H1 (cell line): ENCODE measurements around the gene INAFM2. TPM values are rescaled to one million over a fixed set of nuclear protein-coding genes. Genes with fewer than 3 reads are reported as not detected.

Source experiments
- CTCF ChIA-PET: fragments of 300-600 bp; sonication (Branson Sonifier 250); formaldehyde crosslinking; loops from one replicate; lab custom pipeline; 2021; ENCODE audit not compliant: partially characterized antibody; lab: Charles Lee
- POLR2A ChIA-PET: fragments of 300-600 bp; sonication (Branson Sonifier 250); formaldehyde crosslinking; loops from one replicate; lab custom pipeline; 2021; ENCODE audit warnings: inconsistent platforms; ENCODE audit not compliant: partially characterized antibody; lab: Charles Lee
- DNase-seq, 2 experiments: peaks; one replicate each; pipeline versions ENCODE4 v3.0.0 to v3.0.0-alpha.2; 2010 to 2022; ENCODE audit warnings: low spot score in 2 of 2, low read depth in 1 of 2, mixed read lengths in 1 of 2
- FAIRE-seq: peaks from 2 replicates; lab custom pipeline; 2011; peaks lifted over from hg19 to GRCh38; lab: Jason Lieb, UNC
- H2AFZ ChIP-seq: 2 replicates; pipeline ENCODE4 v1.8.1; 2012; ENCODE audit warnings: low read length, inconsistent platforms
- H2AK5ac ChIP-seq: 2 replicates; pipeline ENCODE4 v1.6.1; 2013; ENCODE audit warnings: low read depth, low read length
- H2BK120ac ChIP-seq: replicated peaks from 2 replicates; pipeline ENCODE3; 2013; ENCODE audit warnings: low read depth, low read length, inconsistent platforms
- H2BK12ac ChIP-seq: 2 replicates; pipeline ENCODE4 v1.6.1; 2013; ENCODE audit warnings: low read depth, low read length
- H2BK15ac ChIP-seq: 2 replicates; pipeline ENCODE4 v1.6.1; 2013; ENCODE audit warnings: low read length
- H2BK20ac ChIP-seq: 2 replicates; pipeline ENCODE4 v1.6.1; 2013; ENCODE audit warnings: low read length
- H2BK5ac ChIP-seq: 2 replicates; pipeline ENCODE4 v1.6.1; 2013; ENCODE audit warnings: low read depth, low read length
- H3K14ac ChIP-seq: 2 replicates; pipeline ENCODE4 v1.6.1; 2013; ENCODE audit warnings: inconsistent platforms; ENCODE audit not compliant: insufficient read length
- H3K18ac ChIP-seq: 2 replicates; pipeline ENCODE4 v1.6.1; 2013; ENCODE audit warnings: low read length; ENCODE audit errors: extremely low read depth
- H3K23ac ChIP-seq: 2 replicates; pipeline ENCODE4 v1.6.1; 2013; ENCODE audit warnings: inconsistent platforms; ENCODE audit not compliant: insufficient read length
- H3K23me2 ChIP-seq: 2 replicates; pipeline ENCODE4 v1.6.1; 2013; ENCODE audit warnings: low read depth, low read length
- H3K27ac ChIP-seq: 2 replicates; pipeline ENCODE4 v1.6.1; 2011; ENCODE audit warnings: low read depth, low read length, inconsistent platforms
- H3K27me3 ChIP-seq, 4 experiments: replicated peaks in 1 of 4; 1 replicate in 1 of 4; 2 replicates in 3 of 4; pipeline versions ENCODE4 v1.6.1 to v1.8.1; 2011 to 2013; ENCODE audit warnings: low read length in 3 of 4, mild to moderate bottlenecking in 3 of 4, inconsistent platforms in 2 of 4, mixed read lengths in 2 of 4, moderate library complexity in 1 of 4; ENCODE audit not compliant: control insufficient read depth in 3 of 4, insufficient read depth in 3 of 4; ENCODE audit errors: extremely low read depth in 1 of 4
- H3K36me3 ChIP-seq, 4 experiments: 2 replicates each; pipeline versions ENCODE4 v1.6.1 to v1.8.1; 2011 to 2013; ENCODE audit warnings: mild to moderate bottlenecking in 4 of 4, low read length in 3 of 4, moderate library complexity in 2 of 4, control low read depth in 1 of 4, inconsistent platforms in 1 of 4; ENCODE audit not compliant: insufficient read depth in 4 of 4, control insufficient read depth in 2 of 4
- H3K4ac ChIP-seq: replicated peaks from 2 replicates; pipeline ENCODE3; 2013; ENCODE audit warnings: low read length, low read depth, mixed read lengths, inconsistent platforms; ENCODE audit not compliant: insufficient read length
- H3K4me1 ChIP-seq, 4 experiments: replicated peaks in 1 of 4; 1 replicate in 1 of 4; 2 replicates in 3 of 4; pipeline versions ENCODE4 v1.6.1 to v1.8.1; 2011 to 2013; ENCODE audit warnings: low read length in 3 of 4, inconsistent platforms in 2 of 4, mixed read lengths in 1 of 4; ENCODE audit not compliant: insufficient read depth in 4 of 4, control insufficient read depth in 3 of 4
- H3K4me2 ChIP-seq, 2 experiments: 2 replicates each; pipeline versions ENCODE4 v1.6.1 to v1.8.1; 2011 to 2013; ENCODE audit warnings: low read depth in 2 of 2, low read length in 2 of 2, control low read depth in 1 of 2, inconsistent platforms in 1 of 2, mild to moderate bottlenecking in 1 of 2; ENCODE audit not compliant: insufficient read depth in 1 of 2
- H3K4me3 ChIP-seq, 4 experiments: fragments of 200-600, 300-600 bp in 1 of 4; sonication (generic), shearing (Covaris generic), sonication (Bioruptor Twin) in 1 of 4; 2 replicates each; pipeline versions ENCODE4 v1.5.1 to v1.8.1; 2011 to 2016; ENCODE audit warnings: low read length in 4 of 4, low read depth in 3 of 4, control low read depth in 2 of 4, inconsistent platforms in 2 of 4, mild to moderate bottlenecking in 2 of 4, mixed read lengths in 1 of 4, moderate library complexity in 1 of 4; ENCODE audit not compliant: insufficient read depth in 2 of 4; ENCODE audit errors: extremely low read depth in 1 of 4
- H3K56ac ChIP-seq: replicated peaks from 2 replicates; pipeline ENCODE3; 2013; ENCODE audit warnings: low read depth, mild to moderate bottlenecking, mixed read lengths, low read length, inconsistent platforms; ENCODE audit not compliant: insufficient read length
- H3K79me1 ChIP-seq: 2 replicates; pipeline ENCODE4 v1.6.1; 2013; ENCODE audit warnings: low read depth, low read length, control low read depth
- H3K79me2 ChIP-seq, 2 experiments: 2 replicates each; pipeline versions ENCODE4 v1.6.1 to v1.8.1; 2012 to 2013; ENCODE audit warnings: low read length in 2 of 2, mild to moderate bottlenecking in 2 of 2, inconsistent platforms in 1 of 2; ENCODE audit not compliant: insufficient read depth in 2 of 2, control insufficient read depth in 1 of 2
- H3K9ac ChIP-seq, 4 experiments: replicated peaks in 1 of 4; 1 replicate in 1 of 4; 2 replicates in 3 of 4; pipeline versions ENCODE4 v1.6.1 to v1.8.1; 2011 to 2013; ENCODE audit warnings: low read depth in 3 of 4, low read length in 3 of 4, control low read depth in 2 of 4, mild to moderate bottlenecking in 2 of 4, moderate library complexity in 2 of 4, inconsistent platforms in 1 of 4; ENCODE audit errors: extremely low read depth in 1 of 4
- H3K9me3 ChIP-seq, 2 experiments: 2 replicates each; pipeline versions ENCODE4 v1.6.1 to v1.8.1; 2012 to 2013; ENCODE audit warnings: mild to moderate bottlenecking in 2 of 2, moderate library complexity in 2 of 2, control low read depth in 1 of 2, inconsistent platforms in 1 of 2, low read depth in 1 of 2, low read length in 1 of 2, mixed read lengths in 1 of 2; ENCODE audit not compliant: insufficient read depth in 2 of 2
- H4K20me1 ChIP-seq, 2 experiments: replicated peaks in 1 of 2; 2 replicates each; pipeline versions ENCODE3 to v1.8.1; 2011 to 2013; ENCODE audit warnings: inconsistent platforms in 2 of 2, low read length in 2 of 2, mild to moderate bottlenecking in 1 of 2; ENCODE audit not compliant: insufficient read depth in 2 of 2, control insufficient read depth in 1 of 2
- H4K5ac ChIP-seq: 2 replicates; pipeline ENCODE4 v1.6.1; 2013; ENCODE audit warnings: low read length, low read depth, mixed read lengths, inconsistent platforms; ENCODE audit not compliant: insufficient read length
- H4K8ac ChIP-seq: 2 replicates; pipeline ENCODE4 v1.8.0; 2013; ENCODE audit warnings: mild to moderate bottlenecking, moderate library complexity, low read length, inconsistent platforms; ENCODE audit not compliant: insufficient read depth; ENCODE audit errors: extremely low read depth
- H4K91ac ChIP-seq: replicated peaks from 2 replicates; pipeline ENCODE3; 2013; ENCODE audit warnings: low read length, mixed read lengths, inconsistent platforms; ENCODE audit not compliant: insufficient read length
- ASH2L ChIP-seq: fragments of 200-600, 300-600 bp; sonication (generic); IDR thresholded peaks from one replicate; pipeline ENCODE4 v1.7.1; 2017; ENCODE audit warnings: low read length
- BACH1 ChIP-seq: IDR thresholded peaks from 2 replicates; pipeline ENCODE4 v1.6.1; 2012; ENCODE audit warnings: low read length, improper control_type of control experiment
- SIRT6 ChIP-seq: IDR thresholded peaks from one replicate; pipeline ENCODE4 v1.7.1; 2012; ENCODE audit warnings: low read length, inconsistent platforms
- SIX5 ChIP-seq: IDR thresholded peaks from 2 replicates; pipeline ENCODE4 v1.6.1; 2011; ENCODE audit warnings: mild to moderate bottlenecking, low read depth, low read length
- WGBS, 2 experiments: shearing (Covaris generic) in 1 of 2; methylation state at CpG; one replicate each; pipeline versions ENCODE4 v1.1.6 to v1.1.7; 2013 to 2015; ENCODE audit warnings: low lambda C conversion rate in 2 of 2, mixed read lengths in 2 of 2, inconsistent platforms in 1 of 2, low coverage in 1 of 2, missing lambda C conversion rate in 1 of 2; ENCODE audit not compliant: insufficient replicate concordance in 2 of 2, insufficient coverage in 1 of 2, insufficient read length in 1 of 2; ENCODE audit errors: extremely low coverage in 1 of 2, missing lambda C conversion rate in 1 of 2; 5-methylcytosine and 5-hydroxymethylcytosine counted together
- polyA plus RNA-seq, 7 experiments: library from polyadenylated mRNA; depleted of rRNA in 3 of 7; stranded (reverse) in 5 of 7; unstranded in 2 of 7; fragments of >200 nt in 5 of 7; fragments of 200-250 nt in 2 of 7; gene quantifications; 1 replicate in 5 of 7; 2 replicates in 1 of 7; 4 replicates in 1 of 7; pipeline versions ENCODE4 v1.2.1 to v1.2.3, GENCODE V29; 2011 to 2013; ENCODE audit warnings: missing spikeins in 2 of 7, mixed read lengths in 2 of 7
- total RNA-seq: library from RNA; stranded (reverse); fragmentation: NEBNext Ultra II Directional; extraction: Animal tissue kit (Norgen Biotek cat#: 25700); gene quantifications from 2 replicates; pipeline ENCODE4 v1.2.1, GENCODE V29; 2021

The INAFM2 gene
- total and polyA plus RNA-seq, 2 of the 8 experiments (the other 6 are each of a cell fraction or from before 2014, with no cell fraction given) = 15.3 to 35.1 TPM

DNA sequence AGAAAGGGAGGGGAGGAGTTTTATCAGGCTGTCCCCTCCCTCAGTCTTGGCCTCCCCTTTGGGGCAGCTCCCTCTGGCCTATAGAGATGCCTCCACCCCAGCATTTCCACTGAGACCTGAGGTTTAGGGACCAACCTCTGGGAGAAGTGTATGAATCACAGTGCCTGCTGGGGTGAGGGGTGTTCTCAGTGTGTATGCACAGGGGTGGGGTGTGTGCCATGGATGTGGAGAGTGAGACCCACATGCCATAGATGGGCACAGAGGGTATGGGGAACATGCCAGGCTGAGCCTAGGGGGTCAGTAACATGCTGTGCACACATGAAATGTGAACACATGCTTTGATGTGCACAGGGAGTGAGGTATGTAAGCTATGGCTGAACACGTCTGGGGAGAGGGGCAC, 28.2 kb upstream of the INAFM2 start:
- Histone ChIP-seq H3K27me3 (peaks cover 13 to 36% (median 26%) of the 10 kb centered on the region in 4 experiments; a peak in 6 of 7 replicates), H3K23me2 (peaks cover 3% of the 10 kb centered on the region; the same call in 1 of the 2 replicates)
- DNase-seq = no peak

More for the DNA sequence above, 28.2 kb upstream of the INAFM2 start:
- no peak overlapping the region for H2BK20ac ChIP-seq
- no peak overlapping the region for H3K56ac ChIP-seq
- no peak overlapping the region for H3K4ac ChIP-seq
- H2AFZ ChIP-seq = no peak overlapping the region
- no peak overlapping the region for H3K14ac ChIP-seq
- POLR2A ChIA-PET = interaction anchor here (0.7 to 1.6 kb wide), 4 partner anchors 9 to 19 kb away, joined by 3 to 4 read pairs (median 3); partner anchors contain the start of gene ANKRD63
- 100% methylated on average over 1 of the region's 1 CpG; no CpG with 5 or more reads in 1 of the 2 experiments for WGBS, 2 experiments
- no peak overlapping the region for H2AK5ac ChIP-seq
- peaks cover 0 to 15% (median 10%) of the 10 kb centered on the region in 4 experiments; a peak in 4 of 7 replicates for H3K4me1 ChIP-seq
- no peak overlapping the region for H3K23ac ChIP-seq
- H3K18ac ChIP-seq = no peak overlapping the region
- no peak for TF ChIP-seq SIX5
- TF ChIP-seq ASH2L = no peak
- no peak for TF ChIP-seq SIRT6
- no peak for TF ChIP-seq BACH1
- H2BK120ac ChIP-seq = no peak overlapping the region
- CTCF ChIA-PET = interaction anchor here (0.8 to 16.2 kb wide), 7 partner anchors 9 to 213 kb away, joined by 3 to 518 read pairs (median 3); partner anchors contain the start of genes CCDC9B, INAFM2, PAK6 and PLCB2
- no peaks in the 10 kb centered on the region for H3K79me2 ChIP-seq
- no peaks in the 10 kb centered on the region for H3K79me1 ChIP-seq
- no peak overlapping the region for H4K5ac ChIP-seq
- no peak overlapping the region for H2BK5ac ChIP-seq
- no peak overlapping the region for H4K8ac ChIP-seq
- H3K9me3 ChIP-seq = 0 out of 4 replicates have a peak, but pooled peaks cover 0 to under 1% of the 10 kb centered on the region in 2 experiments
- H2BK15ac ChIP-seq = no peak overlapping the region
- peak overlapping the region; percentile 63; the same call in 1 of the 2 replicates for H2BK12ac ChIP-seq
- H4K91ac ChIP-seq = no peak overlapping the region
- H4K20me1 ChIP-seq = peaks cover 0 to 1% of the 10 kb centered on the region in 2 experiments
- no peak overlapping the region for H3K27ac ChIP-seq
- H3K4me2 ChIP-seq = no peak overlapping the region
- H3K36me3 ChIP-seq = no peaks in the 10 kb centered on the region
- H3K9ac ChIP-seq = no peak overlapping the region
- FAIRE-seq = no peak
- H3K4me3 ChIP-seq = no peak overlapping the region
